IMR-90 (cell line): ENCODE measurements around the gene LIG1. TPM values are rescaled to one million over a fixed set of nuclear protein-coding genes. Genes with fewer than 3 reads are reported as not detected.

Source experiments
- ATAC-seq: fragments of 200-7000 bp; cut with Tn5 transposase; 2 replicates; pipeline ENCODE4 v1.9.1; 2020; ENCODE audit warnings: low read depth, mild to moderate bottlenecking, moderate library complexity
- BruUV-seq: library from RNA; stranded (reverse); fragments of 400-500 nt; replicated peaks from 2 replicates; lab custom pipeline; 2021; lab: Mats Ljungman, UMichigan
- CTCF ChIA-PET: fragments of 300-600 bp; formaldehyde crosslinking; extraction: SDS; loops from one replicate; lab custom pipeline; 2021; ENCODE audit warnings: antibody characterized with exemption; lab: Yijun Ruan, JAX
- POLR2A ChIA-PET: fragments of 300-600 bp; sonication (Branson Sonifier 250); formaldehyde crosslinking; loops from one replicate; lab custom pipeline; 2022; ENCODE audit warnings: antibody characterized with exemption; ENCODE audit not compliant: unreplicated experiment; lab: Charles Lee
- DNase-seq: peaks from one replicate; pipeline ENCODE4 v3.0.0; 2013
- H2AFZ ChIP-seq: replicated peaks from 2 replicates; pipeline ENCODE3; 2013; ENCODE audit warnings: low read length, mild to moderate bottlenecking; ENCODE audit not compliant: poor library complexity
- H2AK5ac ChIP-seq: 2 replicates; pipeline ENCODE4 v1.6.1; 2013; ENCODE audit warnings: low read depth, low read length, inconsistent platforms
- H2AK9ac ChIP-seq: replicated peaks from 2 replicates; pipeline ENCODE3; 2013; ENCODE audit warnings: mild to moderate bottlenecking, low read depth, low read length, moderate library complexity; ENCODE audit not compliant: poor library complexity
- H2BK120ac ChIP-seq: 2 replicates; pipeline ENCODE4 v1.6.1; 2013; ENCODE audit warnings: low read depth, low read length, inconsistent platforms
- H2BK15ac ChIP-seq: 3 replicates; pipeline ENCODE4 v1.6.1; 2013; ENCODE audit warnings: low read depth, low read length, inconsistent platforms
- H2BK20ac ChIP-seq: 2 replicates; pipeline ENCODE4 v1.6.1; 2013; ENCODE audit warnings: low read depth, mild to moderate bottlenecking, inconsistent platforms, low read length, moderate library complexity
- H2BK5ac ChIP-seq: 2 replicates; pipeline ENCODE4 v1.6.1; 2013; ENCODE audit warnings: mild to moderate bottlenecking, low read depth, low read length, inconsistent platforms; ENCODE audit not compliant: poor library complexity, severe bottlenecking
- H3K14ac ChIP-seq: replicated peaks from 2 replicates; pipeline ENCODE4 v1.6.1; 2013; ENCODE audit warnings: low read depth, low read length, inconsistent platforms
- H3K18ac ChIP-seq: 2 replicates; pipeline ENCODE4 v1.6.1; 2013; ENCODE audit warnings: low read depth, low read length, control low read depth
- H3K23ac ChIP-seq: 2 replicates; pipeline ENCODE4 v1.6.1; 2013; ENCODE audit warnings: low read depth, low read length, inconsistent platforms
- H3K27ac ChIP-seq: 2 replicates; pipeline ENCODE4 v1.5.1; 2013; ENCODE audit warnings: mild to moderate bottlenecking, control low read depth, low read length; ENCODE audit not compliant: insufficient read depth
- H3K27me3 ChIP-seq: 2 replicates; pipeline ENCODE4 v1.6.1; 2013; ENCODE audit warnings: low read length; ENCODE audit not compliant: control insufficient read depth, insufficient read depth
- H3K36me3 ChIP-seq: 2 replicates; pipeline ENCODE4 v1.6.1; 2013; ENCODE audit warnings: low read length, mixed read lengths; ENCODE audit not compliant: control insufficient read depth, insufficient read depth
- H3K4ac ChIP-seq: 2 replicates; pipeline ENCODE4 v1.6.1; 2013; ENCODE audit warnings: low read depth, low read length, inconsistent platforms
- H3K4me1 ChIP-seq: 2 replicates; pipeline ENCODE4 v1.6.1; 2013; ENCODE audit warnings: low read length, mixed read lengths; ENCODE audit not compliant: control insufficient read depth, insufficient read depth
- H3K4me2 ChIP-seq: 2 replicates; pipeline ENCODE4 v1.6.1; 2013; ENCODE audit warnings: low read depth, mild to moderate bottlenecking, control low read depth, low read length, moderate library complexity
- H3K4me3 ChIP-seq: 2 replicates; pipeline ENCODE4 v1.5.1; 2013; ENCODE audit warnings: low read depth, mild to moderate bottlenecking, control low read depth, low read length, moderate library complexity; ENCODE audit not compliant: insufficient read depth
- H3K56ac ChIP-seq: 2 replicates; pipeline ENCODE4 v1.6.1; 2013; ENCODE audit warnings: low read length, inconsistent platforms; ENCODE audit not compliant: insufficient read depth; ENCODE audit errors: extremely low read depth
- H3K79me1 ChIP-seq, 2 experiments: 2 replicates each; pipeline ENCODE4 v1.6.1; 2013; ENCODE audit warnings: low read length in 2 of 2, inconsistent platforms in 1 of 2, low read depth in 1 of 2
- H3K9ac ChIP-seq: 2 replicates; pipeline ENCODE4 v1.6.1; 2013; ENCODE audit warnings: low read depth, low read length, control low read depth
- H3K9me1 ChIP-seq: 2 replicates; pipeline ENCODE4 v1.6.1; 2013; ENCODE audit warnings: low read length, inconsistent platforms; ENCODE audit not compliant: insufficient read depth
- H3K9me3 ChIP-seq: 2 replicates; pipeline ENCODE4 v1.6.1; 2013; ENCODE audit warnings: low read length; ENCODE audit not compliant: control insufficient read depth, insufficient read depth
- H4K20me1 ChIP-seq: 2 replicates; pipeline ENCODE4 v1.6.1; 2013; ENCODE audit warnings: low read length, inconsistent platforms; ENCODE audit not compliant: insufficient read depth
- H4K5ac ChIP-seq: 2 replicates; pipeline ENCODE4 v1.6.1; 2013; ENCODE audit warnings: mild to moderate bottlenecking, low read depth, low read length, control low read depth
- H4K8ac ChIP-seq, 2 experiments: 2 replicates each; pipeline ENCODE4 v1.6.1; 2013; ENCODE audit warnings: low read depth in 2 of 2, low read length in 2 of 2, control low read depth in 1 of 2, inconsistent platforms in 1 of 2
- H4K91ac ChIP-seq: 2 replicates; pipeline ENCODE4 v1.6.1; 2013; ENCODE audit warnings: low read depth, low read length, inconsistent platforms; ENCODE audit not compliant: insufficient read depth
- BHLHE40 ChIP-seq: fragments of 150-350 bp; IDR thresholded peaks from 2 replicates; pipeline ENCODE4 v1.6.1; 2016; ENCODE audit warnings: mild to moderate bottlenecking, low read depth, low read length
- CEBPB ChIP-seq: IDR thresholded peaks from 2 replicates; pipeline ENCODE4 v1.6.1; 2012; ENCODE audit warnings: low read depth, low read length, improper control_type of control experiment
- CHD1 ChIP-seq: IDR thresholded peaks from 2 replicates; pipeline ENCODE4 v1.6.1; 2012; ENCODE audit warnings: low read depth, low read length, improper control_type of control experiment
- ELK1 ChIP-seq: fragments of 150-350 bp; IDR thresholded peaks from 2 replicates; pipeline ENCODE4 v1.6.1; 2016; ENCODE audit warnings: low read depth, mild to moderate bottlenecking, low read length, moderate library complexity, borderline replicate concordance
- FOS ChIP-seq: fragments of 150-350 bp; IDR thresholded peaks from 2 replicates; pipeline ENCODE4 v1.6.1; 2016; ENCODE audit warnings: low read depth, low read length
- MAFK ChIP-seq: IDR thresholded peaks from 2 replicates; pipeline ENCODE4 v1.6.1; 2012; ENCODE audit warnings: low read depth, low read length, improper control_type of control experiment
- MAZ ChIP-seq: IDR thresholded peaks from 2 replicates; pipeline ENCODE4 v1.6.1; 2012; ENCODE audit warnings: low read depth, mild to moderate bottlenecking, low read length, improper control_type of control experiment, moderate library complexity, borderline replicate concordance
- MXI1 ChIP-seq: IDR thresholded peaks from 2 replicates; pipeline ENCODE4 v1.6.1; 2012; ENCODE audit warnings: low read depth, mild to moderate bottlenecking, low read length, moderate library complexity, borderline replicate concordance
- NFE2L2 ChIP-seq: fragments of 150-350 bp; IDR thresholded peaks from 2 replicates; pipeline ENCODE4 v1.6.1; 2016; ENCODE audit warnings: low read depth, mild to moderate bottlenecking, low read length
- POLR2A ChIP-seq: IDR thresholded peaks from 2 replicates; pipeline ENCODE4 v1.6.1; 2012; ENCODE audit warnings: mild to moderate bottlenecking, low read depth, low read length
- RAD21 ChIP-seq: IDR thresholded peaks from 2 replicates; pipeline ENCODE4 v1.6.1; 2012; ENCODE audit warnings: low read length, improper control_type of control experiment
- RCOR1 ChIP-seq: IDR thresholded peaks from 2 replicates; pipeline ENCODE4 v1.6.1; 2012; ENCODE audit warnings: mild to moderate bottlenecking, low read length, improper control_type of control experiment; ENCODE audit not compliant: insufficient replicate concordance
- RFX5 ChIP-seq: IDR thresholded peaks from 2 replicates; pipeline ENCODE4 v1.8.0; 2012; ENCODE audit warnings: low read depth, mild to moderate bottlenecking, low read length, moderate library complexity
- SMC3 ChIP-seq: fragments of 150-350 bp; IDR thresholded peaks from 2 replicates; pipeline ENCODE4 v1.6.1; 2016; ENCODE audit warnings: low read depth, mild to moderate bottlenecking, antibody characterized with exemption, low read length, moderate library complexity
- USF2 ChIP-seq: fragments of 150-350 bp; IDR thresholded peaks from 2 replicates; pipeline ENCODE4 v1.6.1; 2017; ENCODE audit warnings: mild to moderate bottlenecking, antibody characterized with exemption, low read length, low read depth
- WGBS, 2 experiments: methylation state at CpG; one replicate each; pipeline versions ENCODE4 v1.1.5 to v1.1.7; 2013; ENCODE audit warnings: missing lambda C conversion rate in 2 of 2; ENCODE audit not compliant: insufficient read length in 1 of 2; ENCODE audit errors: extremely low coverage in 2 of 2; 5-methylcytosine and 5-hydroxymethylcytosine counted together
- dilution Hi-C: fragments of 300-500 bp; cut with HindIII; formaldehyde crosslinking; loops from one replicate; pipeline ENCODE4 v1.14.3; 2018; ENCODE audit warnings: low sequenced_read_pairs; ENCODE audit not compliant: unreplicated experiment
- in situ Hi-C: fragments of 300-500 bp; cut with MboI; formaldehyde crosslinking; loops from 3 replicates; pipeline ENCODE4 v1.14.3; 2019; ENCODE audit warnings: low sequenced_read_pairs, inconsistent platforms, mixed read lengths
- intact Hi-C: fragments of 100-400 bp; cut with micrococcal nuclease; formaldehyde crosslinking; loops from 2 replicates; pipeline ENCODE4 v1.10.0; 2022
- polyA plus RNA-seq, 3 experiments: library from polyadenylated mRNA; depleted of rRNA; stranded (reverse); fragments of >200 nt; gene quantifications; 2 replicates each; pipeline ENCODE4 v1.2.3, GENCODE V29; 2012; ENCODE audit warnings: low replicate concordance in 1 of 3
- total RNA-seq: library from RNA; depleted of rRNA; stranded (reverse); fragments of >200 nt; gene quantifications from 2 replicates; pipeline ENCODE4 v1.2.3, GENCODE V29; 2012
- TF ChIP-seq, protein P1 (sequence below): conservative IDR thresholded peaks from 2 replicates; pipeline ENCODE4 v1.5.1; 2012; ENCODE audit warnings: mild to moderate bottlenecking, low read depth, low read length, improper control_type of control experiment

Gene LIG1
- total and polyA plus RNA-seq, 2 of the 4 experiments (the other 2 are of a cell fraction): 24.9 to 34.0 TPM

DNA sequence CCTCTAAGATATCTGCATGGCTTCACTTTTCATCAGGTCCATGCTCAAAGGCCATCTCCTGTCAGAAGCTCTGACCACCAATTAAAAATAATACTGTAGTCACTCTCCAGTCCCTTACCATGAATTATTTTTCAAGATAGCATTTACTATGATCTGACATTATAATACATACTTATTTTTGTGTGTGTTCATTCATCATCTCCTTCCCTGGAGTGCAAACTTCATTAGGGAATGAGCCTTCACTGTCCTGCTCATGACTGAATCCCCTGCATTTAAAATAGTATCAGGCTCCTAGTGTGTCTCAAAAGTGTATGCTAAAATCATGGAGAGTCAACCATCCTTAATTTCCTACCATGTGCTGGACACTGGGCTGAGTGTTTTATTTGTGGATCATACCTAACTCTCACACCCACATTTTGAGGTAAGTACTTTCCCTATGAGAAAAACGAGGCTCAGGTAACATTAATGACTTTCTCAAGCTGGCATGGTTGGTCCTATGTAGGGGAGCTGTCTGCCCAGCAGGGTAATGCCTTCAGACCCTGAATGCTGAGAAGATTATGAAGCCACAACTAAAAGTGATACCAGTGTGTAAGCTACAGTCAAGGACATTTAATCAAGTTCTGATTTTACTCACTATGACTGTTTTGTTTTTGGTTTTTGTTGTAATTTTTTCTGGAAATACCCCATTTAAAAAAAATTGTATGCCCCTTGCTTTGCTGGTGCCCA lies 75.9 kb downstream of the LIG1 start:
- Histone ChIP-seq H3K27me3 (no peaks in the 10 kb centered on the region; the same call in 1 of the 2 replicates), H4K8ac (no peak overlapping the region), H3K9me1 (no peaks in the 10 kb centered on the region), H2AK9ac (no peak overlapping the region), H4K91ac (no peak overlapping the region), H3K56ac (no peak overlapping the region), H3K18ac (no peak overlapping the region), H2BK120ac (no peak overlapping the region), H2BK5ac (no peak overlapping the region), H2AK5ac (no peak overlapping the region; the same call in 1 of the 2 replicates), H3K36me3 (peaks cover 3% of the 10 kb centered on the region), H3K4me2 (no peak overlapping the region), H3K4me3 (no peak overlapping the region), H3K9me3 (peaks cover 9% of the 10 kb centered on the region; the same call in 1 of the 2 replicates), H3K79me1 (no peaks in the 10 kb centered on the region), H2AFZ (no peak overlapping the region), H3K4me1 (no peaks in the 10 kb centered on the region), H2BK15ac (no peak overlapping the region), H3K14ac (no peak overlapping the region), H4K20me1 (no peaks in the 10 kb centered on the region), H3K9ac (no peak overlapping the region), H3K27ac (no peak overlapping the region), H3K23ac (no peak overlapping the region), H2BK20ac (no peak overlapping the region), H4K5ac (no peak overlapping the region), H3K4ac (no peak overlapping the region)
- ATAC-seq (no peak), DNase-seq (no peak)
- in situ Hi-C loops (no loop called here), intact Hi-C loops (no loop called here), dilution Hi-C loops (no loop called here)
- ChIA-PET CTCF (no interaction called here), POLR2A (no interaction called here)
- WGBS, 2 experiments: no CpG with 5 or more reads among the region's 1 CpG
- BruUV-seq: no TSS peak
- TF ChIP-seq RAD21 (no peak), NFE2L2 (no peak), CEBPB (no peak), CHD1 (no peak), FOS (no peak), SMC3 (no peak), MXI1 (no peak), RCOR1 (no peak), MAZ (no peak), POLR2A (no peak), USF2 (no peak), BHLHE40 (no peak), MAFK (no peak), ELK1 (no peak), RFX5 (no peak)
- TF ChIP-seq, protein P1, sequence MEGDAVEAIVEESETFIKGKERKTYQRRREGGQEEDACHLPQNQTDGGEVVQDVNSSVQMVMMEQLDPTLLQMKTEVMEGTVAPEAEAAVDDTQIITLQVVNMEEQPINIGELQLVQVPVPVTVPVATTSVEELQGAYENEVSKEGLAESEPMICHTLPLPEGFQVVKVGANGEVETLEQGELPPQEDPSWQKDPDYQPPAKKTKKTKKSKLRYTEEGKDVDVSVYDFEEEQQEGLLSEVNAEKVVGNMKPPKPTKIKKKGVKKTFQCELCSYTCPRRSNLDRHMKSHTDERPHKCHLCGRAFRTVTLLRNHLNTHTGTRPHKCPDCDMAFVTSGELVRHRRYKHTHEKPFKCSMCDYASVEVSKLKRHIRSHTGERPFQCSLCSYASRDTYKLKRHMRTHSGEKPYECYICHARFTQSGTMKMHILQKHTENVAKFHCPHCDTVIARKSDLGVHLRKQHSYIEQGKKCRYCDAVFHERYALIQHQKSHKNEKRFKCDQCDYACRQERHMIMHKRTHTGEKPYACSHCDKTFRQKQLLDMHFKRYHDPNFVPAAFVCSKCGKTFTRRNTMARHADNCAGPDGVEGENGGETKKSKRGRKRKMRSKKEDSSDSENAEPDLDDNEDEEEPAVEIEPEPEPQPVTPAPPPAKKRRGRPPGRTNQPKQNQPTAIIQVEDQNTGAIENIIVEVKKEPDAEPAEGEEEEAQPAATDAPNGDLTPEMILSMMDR: no peak
